B cell (primary cell): Measurements from ENCODE around the gene SPACA4. TPM values are rescaled to one million over a fixed set of nuclear protein-coding genes. Genes with fewer than 3 reads are reported as not detected.

ENCODE experiments used
- ATAC-seq: fragments of 200-7000 bp; cut with Tn5 transposase; one replicate; pipeline ENCODE4 v1.10.0; 2021; ENCODE audit warnings: low read depth, mild to moderate bottlenecking, moderate number of reproducible peaks, moderate library complexity
- CTCF ChIA-PET: fragments of 350-600 bp; sonication (Branson Sonifier 250); formaldehyde crosslinking; loops from one replicate; lab custom pipeline; 2021; ENCODE audit warnings: antibody characterized with exemption, inconsistent platforms; lab: Charles Lee
- POLR2A ChIA-PET: fragments of 350-600 bp; sonication (Branson Sonifier 250); formaldehyde crosslinking; loops from one replicate; lab custom pipeline; 2021; ENCODE audit warnings: antibody characterized with exemption; lab: Charles Lee
- DNase-seq: peaks from one replicate; pipeline ENCODE4 v3.0.0; 2013
- H2AFZ ChIP-seq: 2 replicates; pipeline ENCODE4 v1.6.1; 2012; ENCODE audit warnings: mild to moderate bottlenecking, low read depth, low read length; ENCODE audit not compliant: insufficient read depth, poor library complexity, severe bottlenecking
- H3K27ac ChIP-seq, 2 donors: 1 replicate in 1 of 2; 2 replicates in 1 of 2; pipeline ENCODE4 v1.5.1; 2012 to 2013; ENCODE audit warnings: low read length in 2 of 2, mild to moderate bottlenecking in 2 of 2, moderate library complexity in 1 of 2
- H3K27me3 ChIP-seq, 4 experiments: fragments of 200-600 bp in 1 of 4; sonication (generic) in 1 of 4; replicated peaks in 1 of 4; 1 replicate in 2 of 4; 2 replicates in 2 of 4; pipeline versions ENCODE4 v1.6.1 to v1.7.0; 2013 to 2016; ENCODE audit warnings: low read length in 3 of 4, mild to moderate bottlenecking in 2 of 4, mixed read lengths in 1 of 4, moderate library complexity in 1 of 4; ENCODE audit not compliant: insufficient read depth in 4 of 4, control insufficient read depth in 3 of 4; ENCODE audit errors: control extremely low read depth in 1 of 4
- H3K36me3 ChIP-seq, 2 experiments: replicated peaks in 1 of 2; 1 replicate in 1 of 2; 2 replicates in 1 of 2; pipeline versions ENCODE4 v1.6.1 to v1.7.1; 2013; ENCODE audit warnings: low read length in 1 of 2; ENCODE audit not compliant: insufficient read depth in 2 of 2, control insufficient read depth in 1 of 2; ENCODE audit errors: control extremely low read depth in 1 of 2, extremely low read depth in 1 of 2
- H3K4me1 ChIP-seq, 2 donors: fragments of 200-600 bp in 1 of 2; sonication (generic) in 1 of 2; 1 replicate in 1 of 2; 2 replicates in 1 of 2; pipeline versions ENCODE4 v1.5.1 to v1.6.1; 2013 to 2017; ENCODE audit warnings: low read length in 2 of 2; ENCODE audit not compliant: control insufficient read depth in 2 of 2, insufficient read depth in 2 of 2
- H3K4me2 ChIP-seq: replicated peaks from 2 replicates; pipeline ENCODE3; 2012; ENCODE audit warnings: mild to moderate bottlenecking, low read depth, low read length; ENCODE audit not compliant: poor library complexity, severe bottlenecking
- H3K4me3 ChIP-seq, 5 experiments: fragments of 200-600 bp in 1 of 5; sonication (generic) in 1 of 5; 1 replicate in 3 of 5; 2 replicates in 2 of 5; pipeline versions ENCODE4 v1.5.1 to v1.7.0; 2011 to 2016; ENCODE audit warnings: low read length in 4 of 5, mild to moderate bottlenecking in 4 of 5, low read depth in 2 of 5, control low read depth in 1 of 5, moderate library complexity in 1 of 5; ENCODE audit not compliant: insufficient read depth in 1 of 5; ENCODE audit errors: control extremely low read depth in 1 of 5, extremely low read depth in 1 of 5
- H3K79me2 ChIP-seq: fragments of 200-600 bp; sonication (generic); one replicate; pipeline ENCODE4 v1.6.0; 2016; ENCODE audit warnings: low read length; ENCODE audit not compliant: control insufficient read depth, insufficient read depth
- H3K9ac ChIP-seq: fragments of 200-600 bp; sonication (generic); 2 replicates; pipeline ENCODE4 v1.6.1; 2017; ENCODE audit warnings: mild to moderate bottlenecking, low read length, moderate library complexity
- H3K9me3 ChIP-seq, 3 donors: one replicate each; pipeline versions ENCODE4 v1.6.1 to v1.7.1; 2013; ENCODE audit warnings: low read length in 2 of 3; ENCODE audit not compliant: control insufficient read depth in 2 of 3, insufficient read depth in 1 of 3; ENCODE audit errors: control extremely low read depth in 1 of 3
- H4K20me1 ChIP-seq: 2 replicates; pipeline ENCODE4 v1.6.0; 2012; ENCODE audit warnings: mild to moderate bottlenecking, low read length; ENCODE audit not compliant: insufficient read depth, control insufficient read depth, poor library complexity, severe bottlenecking
- H3K27ac Mint-ChIP-seq: one replicate; pipeline ENCODE4 v1.8.0; 2021; ENCODE audit warnings: mixed read lengths
- H3K27me3 Mint-ChIP-seq: one replicate; pipeline ENCODE4 v1.8.0; 2021; ENCODE audit warnings: mixed read lengths
- H3K4me1 Mint-ChIP-seq: one replicate; pipeline ENCODE4 v1.8.0; 2021; ENCODE audit warnings: mixed read lengths
- H3K4me3 Mint-ChIP-seq: one replicate; pipeline ENCODE4 v1.8.0; 2021; ENCODE audit warnings: mixed read lengths
- H3K9me3 Mint-ChIP-seq: one replicate; pipeline ENCODE4 v1.8.0; 2022; ENCODE audit warnings: mixed read lengths; ENCODE audit not compliant: insufficient read depth
- EZH2 ChIP-seq: IDR thresholded peaks from 2 replicates; pipeline ENCODE4 v1.6.1; 2012; ENCODE audit warnings: borderline replicate concordance, low read depth, mild to moderate bottlenecking, moderate library complexity, low read length; ENCODE audit not compliant: insufficient read depth, poor library complexity, severe bottlenecking
- WGBS: methylation state at CpG from one replicate; pipeline ENCODE4 v1.1.5; 2013; ENCODE audit warnings: missing lambda C conversion rate; ENCODE audit not compliant: insufficient coverage; 5-methylcytosine and 5-hydroxymethylcytosine counted together
- intact Hi-C: fragments of 100-400 bp; cut with micrococcal nuclease; formaldehyde crosslinking; loops from one replicate; pipeline ENCODE4 v1.10.0; 2022
- polyA plus RNA-seq: library from polyadenylated mRNA; depleted of rRNA; stranded (reverse); fragments of >200 nt; gene quantifications from 2 replicates; pipeline ENCODE4 v1.2.3, GENCODE V29; 2012
- total RNA-seq, 2 donors: library from RNA; stranded (reverse); fragments of 120-200 nt in 1 of 2; gene quantifications; 1 replicate in 1 of 2; 2 replicates in 1 of 2; pipeline versions ENCODE4 v1.2.3 to v1.2.4, GENCODE V29; 2013 to 2022
- TF ChIP-seq, protein P1 (sequence below): fragments of 200-600 bp; IDR thresholded peaks from one replicate; pipeline ENCODE4 v1.8.0; 2022; ENCODE audit warnings: antibody characterized with exemption, mild to moderate bottlenecking

The SPACA4 gene
- total and polyA plus RNA-seq, 2 donors (not counting 1 experiment from before 2014, with no cell fraction given) = not detected

DNA sequence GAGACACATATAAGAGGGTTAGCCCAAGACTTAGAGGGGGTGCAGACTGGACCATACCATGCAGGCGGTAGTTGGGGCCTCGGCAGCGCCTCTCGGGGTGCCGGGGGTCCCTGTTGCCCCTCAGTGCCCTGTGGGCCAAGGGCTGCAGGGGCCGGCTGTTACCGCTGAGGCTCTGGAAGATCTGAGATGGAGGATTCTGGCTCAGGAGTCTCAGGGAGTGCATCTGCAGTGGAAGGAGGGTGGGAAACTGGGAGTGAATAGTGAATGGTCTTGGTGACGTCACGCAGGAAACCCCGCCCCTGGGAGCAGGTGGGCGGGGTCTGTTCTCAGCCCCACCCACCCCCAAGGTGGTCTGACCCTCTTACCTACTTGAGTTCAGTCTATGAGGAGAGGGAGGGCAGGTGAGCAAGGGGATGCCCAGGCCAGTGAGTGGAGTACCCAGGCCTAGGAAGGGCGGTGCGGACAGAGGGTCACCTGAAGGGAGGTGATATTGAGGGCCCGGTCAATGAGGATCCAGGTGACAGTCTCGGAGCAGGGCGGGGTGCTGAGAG is 32.4 kb downstream of the SPACA4 start:
- POLR2A ChIA-PET = interaction anchor here (1.3 to 3.1 kb wide), 2 partner anchors 10 to 20 kb away, joined by 12 to 23 read pairs; partner anchors contain the start of genes RPL18 and SPHK2
- DNase-seq (peak; percentile 64), ATAC-seq (no peak)
- Histone ChIP-seq H4K20me1 (peaks cover 27% of the 10 kb centered on the region), H3K9ac (peak overlapping the region; percentile 71), H3K9me3 (peaks cover 0 to 5% (median 0%) of the 10 kb centered on the region in 3 donors), H3K27ac (peak overlapping the region; percentile 89 to 94), H3K4me1 (peaks cover 31 to 32% of the 10 kb centered on the region in 2 donors), H3K27me3 (no peaks in the 10 kb centered on the region), H3K4me2 (peak overlapping the region; percentile 80), H3K36me3 (no peaks in the 10 kb centered on the region), H3K79me2 (peaks cover 54% of the 10 kb centered on the region), H3K4me3 (peak overlapping the region; percentile 54 to 79 (median 71)), H2AFZ (peak overlapping the region; percentile 76)
- Mint-ChIP-seq H3K27ac (peak overlapping the region; percentile 100), H3K4me3 (peak overlapping the region; percentile 96), H3K27me3 (no peaks in the 10 kb centered on the region), H3K4me1 (peaks cover 47% of the 10 kb centered on the region), H3K9me3 (peaks cover 4% of the 10 kb centered on the region)
- 97% methylated on average over 12 of the region's 16 CpGs for whole genome bisulfite sequencing
- CTCF ChIA-PET = interaction anchor here (0.6 kb wide), 1 partner anchor 288 kb away, joined by 3 read pairs; no protein-coding TSS in a partner anchor
- no peak for TF ChIP-seq EZH2
- TF ChIP-seq, protein P1, sequence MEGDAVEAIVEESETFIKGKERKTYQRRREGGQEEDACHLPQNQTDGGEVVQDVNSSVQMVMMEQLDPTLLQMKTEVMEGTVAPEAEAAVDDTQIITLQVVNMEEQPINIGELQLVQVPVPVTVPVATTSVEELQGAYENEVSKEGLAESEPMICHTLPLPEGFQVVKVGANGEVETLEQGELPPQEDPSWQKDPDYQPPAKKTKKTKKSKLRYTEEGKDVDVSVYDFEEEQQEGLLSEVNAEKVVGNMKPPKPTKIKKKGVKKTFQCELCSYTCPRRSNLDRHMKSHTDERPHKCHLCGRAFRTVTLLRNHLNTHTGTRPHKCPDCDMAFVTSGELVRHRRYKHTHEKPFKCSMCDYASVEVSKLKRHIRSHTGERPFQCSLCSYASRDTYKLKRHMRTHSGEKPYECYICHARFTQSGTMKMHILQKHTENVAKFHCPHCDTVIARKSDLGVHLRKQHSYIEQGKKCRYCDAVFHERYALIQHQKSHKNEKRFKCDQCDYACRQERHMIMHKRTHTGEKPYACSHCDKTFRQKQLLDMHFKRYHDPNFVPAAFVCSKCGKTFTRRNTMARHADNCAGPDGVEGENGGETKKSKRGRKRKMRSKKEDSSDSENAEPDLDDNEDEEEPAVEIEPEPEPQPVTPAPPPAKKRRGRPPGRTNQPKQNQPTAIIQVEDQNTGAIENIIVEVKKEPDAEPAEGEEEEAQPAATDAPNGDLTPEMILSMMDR = no peak
- intact Hi-C loops = loop anchor here (1.0 to 10.0 kb wide), 8 partner anchors 7 to 1367 kb away; partner anchors contain the start of genes C19orf73, CA11, CYTH2 and EMP3
